Vagina (tissue), 2 donors: Measurements from ENCODE around the gene PCSK2. TPM values are rescaled to one million over a fixed set of nuclear protein-coding genes. Genes with fewer than 3 reads are reported as not detected.

ENCODE experiments used
- DNase-seq, 2 donors: peaks; one replicate each; pipeline ENCODE4 v3.0.0-alpha.2; 2017; ENCODE audit errors: extremely low spot score in 2 of 2
- H3K27ac ChIP-seq: fragments of 200-600 bp; sonication (generic); one replicate; pipeline ENCODE4 v1.5.1; 2019
- H3K27me3 ChIP-seq: fragments of 200-600 bp; sonication (generic); one replicate; pipeline ENCODE4 v1.5.1; 2019
- H3K36me3 ChIP-seq, 2 donors: fragments of 200-600 bp; sonication (generic); one replicate each; pipeline ENCODE4 v1.5.1; 2017 to 2019
- H3K4me1 ChIP-seq: fragments of 200-600 bp; sonication (generic); one replicate; pipeline ENCODE4 v1.5.1; 2019
- H3K4me3 ChIP-seq, 2 donors: fragments of 200-600 bp; sonication (generic); 1 replicate in 1 of 2; 2 replicates in 1 of 2; pipeline ENCODE4 v1.5.1; 2016 to 2019
- H3K9me3 ChIP-seq: fragments of 200-600 bp; sonication (generic); one replicate; pipeline ENCODE4 v1.5.1; 2019
- CTCF ChIP-seq, 3 experiments: fragments of 450-650 bp in 2 of 3; fragments of 200-600 bp in 1 of 3; sonication (generic) in 1 of 3; IDR thresholded peaks; one replicate each; pipeline ENCODE4 v1.5.1; 2017 to 2019; ENCODE audit warnings: antibody characterized with exemption in 3 of 3, mild to moderate bottlenecking in 2 of 3, moderate library complexity in 2 of 3
- POLR2A ChIP-seq, 2 donors: fragments of 450-650 bp; IDR thresholded peaks; one replicate each; pipeline ENCODE4 v1.6.1; 2017; ENCODE audit warnings: antibody characterized with exemption in 2 of 2, mild to moderate bottlenecking in 2 of 2, moderate library complexity in 2 of 2
- POLR2AphosphoS5 ChIP-seq, 2 donors: sonication (generic); formaldehyde crosslinking; IDR thresholded peaks; one replicate each; pipeline ENCODE4 v1.9.0; 2017; ENCODE audit warnings: antibody characterized with exemption in 2 of 2, mild to moderate bottlenecking in 2 of 2, low read depth in 1 of 2; ENCODE audit not compliant: insufficient read depth in 1 of 2
- intact Hi-C: fragments of 100-400 bp; cut with DNase I; formaldehyde crosslinking; loops from one replicate; pipeline ENCODE4 v1.15.1; 2023
- total RNA-seq: library from RNA; depleted of rRNA; stranded (reverse); fragments of >200 nt; gene quantifications from one replicate; pipeline ENCODE4 v1.2.3, GENCODE V29; 2016

The PCSK2 gene
- total RNA-seq, 1 donor from 2014 or later: 0.98 TPM

GRCh38 chr20:17445543-17445942 is 218.7 kb downstream of the PCSK2 start:
- no peaks in the 10 kb centered on the region for H3K9me3 ChIP-seq
- no peaks in the 10 kb centered on the region for H3K4me1 ChIP-seq
- DNase-seq: no peak
- no peaks in the 10 kb centered on the region for H3K27me3 ChIP-seq
- no peaks in the 10 kb centered on the region for H3K36me3 ChIP-seq
- intact Hi-C loops: no loop called here
- no peak overlapping the region for H3K4me3 ChIP-seq
- H3K27ac ChIP-seq: no peak overlapping the region
- TF ChIP-seq CTCF (IDR thresholded peaks at IDR 0.05) (no peak), POLR2A (IDR thresholded peaks at IDR 0.05) (no peak), POLR2AphosphoS5 (IDR thresholded peaks at IDR 0.05; ENCODE audit: insufficient read depth in 1 of 2, low read depth in 1 of 2) (no peak)

- no peak for DNase-seq
- TF ChIP-seq POLR2AphosphoS5 (IDR thresholded peaks at IDR 0.05; ENCODE audit: insufficient read depth in 1 of 2, low read depth in 1 of 2) (no peak), POLR2A (IDR thresholded peaks at IDR 0.05) (no peak), CTCF (IDR thresholded peaks at IDR 0.05) (no peak)
- H3K27me3 ChIP-seq: no peaks in the 10 kb centered on the region
- H3K4me1 ChIP-seq: no peaks in the 10 kb centered on the region
- H3K27ac ChIP-seq: no peak overlapping the region
- intact Hi-C loops: no loop called here
- no peaks in the 10 kb centered on the region for H3K9me3 ChIP-seq
- H3K36me3 ChIP-seq: no peaks in the 10 kb centered on the region
- no peak overlapping the region for H3K4me3 ChIP-seq
These were observed 219.3 kb downstream of the PCSK2 start for GRCh38 chr20:17446171-17446570.

GRCh38 chr20:17448071-17448470 is 221.2 kb downstream of the PCSK2 start:
- Histone ChIP-seq H3K27ac (no peak overlapping the region), H3K4me1 (no peaks in the 10 kb centered on the region), H3K4me3 (no peak overlapping the region), H3K27me3 (no peaks in the 10 kb centered on the region), H3K36me3 (no peaks in the 10 kb centered on the region), H3K9me3 (no peaks in the 10 kb centered on the region)
- no peak for DNase-seq
- TF ChIP-seq POLR2A (IDR thresholded peaks at IDR 0.05): no peak
- intact Hi-C loops: no loop called here

- Histone ChIP-seq H3K36me3 (no peaks in the 10 kb centered on the region), H3K27me3 (no peaks in the 10 kb centered on the region), H3K27ac (no peak overlapping the region), H3K4me3 (no peak overlapping the region), H3K9me3 (no peaks in the 10 kb centered on the region), H3K4me1 (no peaks in the 10 kb centered on the region)
- DNase-seq: no peak
- intact Hi-C loops: no loop called here
- TF ChIP-seq CTCF (IDR thresholded peaks at IDR 0.05) (no peak), POLR2AphosphoS5 (IDR thresholded peaks at IDR 0.05; ENCODE audit: insufficient read depth in 1 of 2, low read depth in 1 of 2) (no peak), POLR2A (IDR thresholded peaks at IDR 0.05) (no peak)
These were observed 222.2 kb downstream of the PCSK2 start for GRCh38 chr20:17449031-17449430.

- no peaks in the 10 kb centered on the region for H3K36me3 ChIP-seq
- intact Hi-C loops: no loop called here
- DNase-seq: no peak
- TF ChIP-seq CTCF (IDR thresholded peaks at IDR 0.05) (no peak), POLR2AphosphoS5 (IDR thresholded peaks at IDR 0.05; ENCODE audit: insufficient read depth in 1 of 2, low read depth in 1 of 2) (no peak), POLR2A (IDR thresholded peaks at IDR 0.05) (no peak)
- no peaks in the 10 kb centered on the region for H3K4me1 ChIP-seq
- no peak overlapping the region for H3K4me3 ChIP-seq
- no peaks in the 10 kb centered on the region for H3K9me3 ChIP-seq
- no peaks in the 10 kb centered on the region for H3K27me3 ChIP-seq
- no peak overlapping the region for H3K27ac ChIP-seq
These were observed 225.6 kb downstream of the PCSK2 start for GRCh38 chr20:17452441-17452840.

GRCh38 chr20:17453592-17453991 is 226.8 kb downstream of the PCSK2 start:
- TF ChIP-seq CTCF (IDR thresholded peaks at IDR 0.05) (no peak), POLR2AphosphoS5 (IDR thresholded peaks at IDR 0.05; ENCODE audit: insufficient read depth in 1 of 2, low read depth in 1 of 2) (no peak), POLR2A (IDR thresholded peaks at IDR 0.05) (no peak)

More at GRCh38 chr20:17453592-17453991, 226.8 kb downstream of the PCSK2 start:
- intact Hi-C loops: no loop called here
- no peaks in the 10 kb centered on the region for H3K36me3 ChIP-seq
- no peak for DNase-seq
- H3K27ac ChIP-seq: no peak overlapping the region
- no peak overlapping the region for H3K4me3 ChIP-seq
- no peaks in the 10 kb centered on the region for H3K27me3 ChIP-seq
- no peaks in the 10 kb centered on the region for H3K9me3 ChIP-seq
- H3K4me1 ChIP-seq: no peaks in the 10 kb centered on the region
